HG03442 (cell line): Measurements from ENCODE around the gene SLC22A3.
"Not testable (repeated sequence)": the region's sequence is repeated elsewhere in the genome, so short reads cannot be mapped to it uniquely, and the experiment has no call there.

Experiments
- ATAC-seq: cut with Tn5 transposase; IDR thresholded peaks from one replicate; pipeline ENCODE4 v1.9.1; 2021; ENCODE audit warnings: mild to moderate bottlenecking, moderate library complexity; ENCODE audit not compliant: unreplicated experiment

The SLC22A3 gene

GRCh38 chr6:160437154-160437553 is 89.0 kb downstream of the SLC22A3 start:
- ATAC-seq: no peak

GRCh38 chr6:160437775-160438174 is 89.6 kb downstream of the SLC22A3 start:
- no peak for ATAC-seq

GRCh38 chr6:160438481-160438880 is 90.3 kb downstream of the SLC22A3 start:
- ATAC-seq: no peak

DNA sequence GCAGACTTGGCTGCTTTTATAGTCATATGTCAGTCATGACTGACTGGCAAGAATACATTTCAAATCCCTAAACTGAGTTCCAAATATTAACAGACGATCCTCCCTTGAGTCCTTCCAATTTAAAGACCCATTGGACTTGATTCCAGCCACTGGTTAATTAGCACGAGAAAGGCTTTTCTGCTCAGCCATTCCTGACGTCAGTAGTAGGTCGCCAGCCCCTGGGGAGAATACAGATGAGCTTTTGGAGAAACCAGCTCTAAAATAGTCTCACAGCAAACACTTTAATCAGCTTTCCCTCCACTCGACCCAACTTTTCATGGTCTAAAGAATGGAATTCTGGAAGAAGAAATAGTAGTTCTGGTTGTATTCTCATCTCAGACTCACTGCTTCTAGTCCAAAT is 91.6 kb downstream of the SLC22A3 start:
- ATAC-seq: no peak

DNA sequence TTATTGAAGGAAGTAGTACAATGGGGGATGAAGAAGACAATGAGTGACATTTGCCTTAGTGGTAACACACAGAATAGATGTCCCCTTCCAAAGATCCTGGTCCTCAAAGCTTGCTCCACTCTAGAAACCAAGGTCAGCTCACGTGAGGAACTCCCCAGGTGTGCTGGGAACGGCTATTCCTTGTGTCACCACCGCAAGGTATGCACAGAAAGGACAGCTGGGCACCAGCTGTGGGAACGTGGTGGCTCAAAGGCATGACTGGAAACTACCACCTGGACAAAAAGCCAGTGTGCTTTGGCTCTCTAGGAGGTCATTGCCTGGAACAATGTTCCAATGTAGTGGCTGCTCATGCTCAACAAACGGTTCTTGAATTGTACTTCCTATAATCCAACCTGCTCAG is 94.0 kb downstream of the SLC22A3 start:
- ATAC-seq: no peak

GRCh38 chr6:160445130-160445529 is 97.0 kb downstream of the SLC22A3 start:
- no peak for ATAC-seq

DNA sequence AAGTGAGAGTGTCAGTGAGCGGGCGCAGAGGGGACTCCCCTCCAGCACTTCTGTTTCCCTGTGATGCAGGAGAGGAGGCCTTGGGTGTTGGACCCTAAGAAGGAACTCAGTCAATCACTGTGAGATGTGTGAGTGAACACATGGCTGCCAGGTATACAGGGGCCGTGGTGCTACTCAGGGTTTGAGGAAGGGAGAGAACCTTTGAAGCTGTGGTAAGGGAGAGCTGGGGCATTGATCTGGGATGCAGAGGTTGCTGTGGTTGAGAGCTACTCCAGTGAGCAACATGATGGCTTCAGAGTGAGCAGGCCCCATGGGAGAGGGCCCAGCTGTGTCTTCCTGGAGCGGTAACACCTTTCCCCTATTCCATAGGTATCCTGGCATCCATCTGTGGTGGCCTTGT is 99.2 kb downstream of the SLC22A3 start:
- ATAC-seq: no peak

DNA sequence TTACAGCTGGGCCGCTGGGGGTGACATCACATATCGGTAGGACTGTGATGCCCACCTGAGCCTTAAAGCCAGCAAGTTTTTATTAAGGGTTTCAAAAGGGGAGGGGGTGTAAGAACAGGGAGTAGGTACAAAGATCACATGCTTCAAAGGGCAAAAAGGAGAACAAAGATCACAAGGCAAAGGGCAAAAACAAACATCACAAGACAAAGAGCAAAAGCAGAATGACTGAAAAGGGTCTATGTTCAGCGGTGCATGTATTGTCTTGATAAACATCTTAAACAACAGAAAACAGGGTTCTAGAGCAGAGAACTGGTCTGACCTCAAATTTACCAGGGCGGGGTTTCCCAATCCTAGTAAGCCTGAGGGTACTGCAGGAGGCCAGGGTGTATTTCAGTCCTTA is 101.6 kb downstream of the SLC22A3 start:
- ATAC-seq: not testable (repeated sequence)

- no peak for ATAC-seq
Observed at GRCh38 chr6:160450849-160451248, 102.7 kb downstream of the SLC22A3 start.

DNA sequence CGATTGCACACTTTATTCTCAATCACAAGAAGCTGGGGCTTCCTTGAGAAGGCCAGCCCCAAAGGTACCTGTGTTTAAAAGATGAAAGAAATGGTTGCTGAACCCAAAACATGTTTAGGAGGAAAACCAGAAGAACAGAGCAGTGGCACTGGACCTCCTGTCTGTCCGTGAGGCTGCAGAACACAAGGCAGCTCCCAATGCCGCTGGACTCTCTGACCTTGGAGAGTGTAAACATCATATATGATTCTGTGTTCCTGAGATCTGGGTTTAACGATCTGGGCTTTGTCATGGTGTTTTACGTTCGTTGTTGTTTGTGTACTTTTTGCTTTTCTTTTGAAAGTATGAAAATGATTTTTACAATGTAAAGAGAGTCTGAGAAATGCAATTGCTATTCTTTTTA is 106.1 kb downstream of the SLC22A3 start:
- no peak for ATAC-seq

DNA sequence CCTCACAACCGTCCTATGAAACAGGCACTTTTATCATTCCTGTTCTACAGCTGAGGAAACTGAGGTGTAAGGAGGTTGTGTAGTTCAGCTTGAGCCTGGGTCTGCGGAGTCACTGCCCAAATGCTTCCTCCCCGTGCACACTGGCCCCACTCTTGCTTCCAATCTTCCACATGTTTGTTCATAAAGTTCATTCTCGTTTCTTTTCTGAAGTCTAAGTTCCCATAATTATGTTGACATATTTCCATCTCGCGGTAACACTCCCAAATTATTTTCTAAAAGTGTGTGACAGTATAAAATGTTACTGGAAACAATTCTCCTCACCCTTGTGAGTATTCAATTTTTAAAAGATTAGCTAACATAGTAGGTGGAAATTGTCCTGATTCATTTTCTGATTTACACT is 106.9 kb downstream of the SLC22A3 start:
- no peak for ATAC-seq

DNA sequence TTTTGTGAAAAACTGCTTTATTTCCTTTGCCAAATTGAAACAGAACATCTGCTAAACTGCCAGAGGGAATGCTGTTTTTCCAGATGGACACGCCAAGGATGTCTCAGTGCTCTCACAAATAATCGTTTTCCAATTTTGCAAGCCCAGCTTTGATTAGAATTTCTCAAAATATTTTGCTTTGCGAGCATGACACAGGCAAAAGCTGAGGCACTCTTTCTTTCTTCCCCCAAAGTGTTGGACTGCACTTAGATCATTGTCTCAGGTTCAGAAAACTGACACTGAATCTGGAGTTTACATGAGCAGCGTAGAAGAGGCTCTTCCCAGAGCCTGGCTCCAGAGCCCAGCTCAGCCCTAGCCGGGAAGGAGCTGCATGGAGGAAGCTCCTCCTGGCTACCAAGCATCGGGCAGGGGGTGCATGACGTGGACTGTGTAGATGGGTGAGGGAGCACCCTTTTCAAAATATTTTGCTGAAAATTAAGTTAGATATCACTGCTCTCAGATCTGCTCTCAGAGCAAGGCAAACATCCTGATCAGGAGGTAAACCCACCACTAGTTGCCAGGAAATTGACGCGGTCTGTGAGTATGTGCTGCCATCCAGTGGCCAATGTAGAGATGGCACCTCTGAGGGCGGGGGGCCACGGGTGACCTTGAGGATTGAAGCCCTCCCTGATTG is 107.5 kb downstream of the SLC22A3 start:
- ATAC-seq: peak; percentile 76

DNA sequence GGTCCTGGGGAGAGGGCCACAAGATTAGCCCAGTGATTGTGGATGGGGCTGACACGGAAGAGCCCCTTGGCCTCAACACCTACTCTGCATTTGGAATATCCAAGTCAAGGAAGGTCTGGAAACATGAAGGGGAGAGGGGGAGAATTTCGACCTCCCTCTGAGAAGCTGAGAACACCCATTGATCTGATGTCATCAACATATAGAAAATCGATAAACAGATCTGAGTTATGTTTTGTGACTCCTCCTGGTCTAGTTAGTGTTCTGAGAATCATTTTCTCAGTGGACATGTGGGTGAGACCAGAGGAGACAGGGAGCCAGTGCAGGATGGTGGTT is 108.0 kb downstream of the SLC22A3 start:
- ATAC-seq: no peak

DNA sequence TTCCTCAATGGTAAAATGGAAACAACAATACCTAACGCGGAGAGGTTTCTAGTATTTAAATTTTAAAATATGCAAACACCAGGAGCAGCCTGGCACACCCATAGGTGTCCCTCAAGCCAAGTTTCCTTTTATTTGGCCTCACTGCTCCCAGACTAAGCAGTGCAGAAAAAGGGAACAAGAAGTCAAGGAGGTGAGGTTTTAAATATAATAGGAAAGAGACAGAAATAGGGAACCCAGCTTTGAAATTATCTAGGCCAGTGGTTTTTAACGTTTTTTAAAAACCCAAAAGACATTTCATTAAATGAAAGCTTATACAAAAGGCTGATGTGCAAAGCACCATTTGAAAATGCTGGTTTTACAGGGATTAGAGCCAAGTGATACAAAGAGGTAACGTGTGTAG is 109.6 kb downstream of the SLC22A3 start:
- ATAC-seq: no peak

- no peak for ATAC-seq
Observed at GRCh38 chr6:160461641-160462040, 113.5 kb downstream of the SLC22A3 start.

- ATAC-seq: peak; percentile 14
Observed at GRCh38 chr6:160462116-160462515, 113.9 kb downstream of the SLC22A3 start.

DNA sequence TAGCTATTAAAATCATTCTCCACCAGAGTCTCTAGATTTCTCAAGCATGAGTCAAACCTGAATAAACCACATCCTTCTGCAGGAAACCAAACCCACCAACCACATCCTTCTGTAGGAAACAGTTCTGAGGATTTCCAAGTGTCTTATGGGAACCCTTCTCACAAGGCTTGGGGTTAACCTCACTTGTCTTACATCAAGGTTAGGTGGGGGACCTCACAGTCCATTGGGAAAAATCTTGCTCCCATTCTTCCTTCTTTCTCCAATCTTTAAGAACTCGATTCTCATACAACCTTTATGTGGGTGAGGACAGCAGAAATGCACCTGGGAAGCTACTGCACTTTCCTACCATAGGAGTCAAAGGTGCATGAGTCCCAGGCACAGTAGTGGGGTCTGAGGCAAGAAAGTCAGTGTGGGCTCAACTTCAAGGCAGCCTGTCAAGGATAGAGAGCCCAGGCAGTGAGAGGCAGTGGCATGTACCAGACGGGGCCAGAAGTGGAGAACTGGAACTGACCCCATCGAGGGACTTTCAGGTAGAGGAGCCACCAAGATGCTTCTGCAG is 114.5 kb downstream of the SLC22A3 start:
- ATAC-seq: peak; percentile 97

- ATAC-seq: no peak
Observed at GRCh38 chr6:160464744-160465143, 116.6 kb downstream of the SLC22A3 start.

DNA sequence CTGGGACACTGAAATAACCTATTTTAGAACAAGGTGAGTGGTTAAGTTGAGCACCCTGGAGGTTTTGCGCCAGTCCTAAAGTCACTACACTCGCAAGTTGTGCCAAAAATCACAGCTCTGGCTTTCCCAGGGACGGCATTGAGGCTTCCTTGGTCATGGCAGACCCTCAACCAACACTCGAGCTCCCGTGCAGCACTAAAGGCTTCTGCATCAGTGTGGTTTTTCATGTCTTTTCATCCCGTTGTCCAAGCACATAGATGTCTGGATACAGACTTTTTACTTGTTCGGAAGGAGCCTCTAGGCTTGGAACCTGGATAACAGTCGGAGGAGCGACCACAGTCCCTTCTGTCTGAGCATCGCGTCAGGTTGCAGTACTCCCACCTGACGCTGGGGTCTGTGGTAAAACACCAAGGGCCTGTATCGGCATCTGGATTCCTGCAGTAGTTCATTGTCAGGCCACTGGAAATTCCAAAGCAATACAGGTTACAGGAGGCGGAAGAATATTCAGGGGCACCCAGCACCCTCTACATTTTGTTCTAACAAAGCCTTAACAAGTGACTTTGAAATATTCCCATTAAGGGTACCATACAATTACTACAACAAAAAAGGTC is 119.2 kb downstream of the SLC22A3 start:
- ATAC-seq: not testable (repeated sequence)

GRCh38 chr6:160469153-160469552 is 121.0 kb downstream of the SLC22A3 start:
- no peak for ATAC-seq

DNA sequence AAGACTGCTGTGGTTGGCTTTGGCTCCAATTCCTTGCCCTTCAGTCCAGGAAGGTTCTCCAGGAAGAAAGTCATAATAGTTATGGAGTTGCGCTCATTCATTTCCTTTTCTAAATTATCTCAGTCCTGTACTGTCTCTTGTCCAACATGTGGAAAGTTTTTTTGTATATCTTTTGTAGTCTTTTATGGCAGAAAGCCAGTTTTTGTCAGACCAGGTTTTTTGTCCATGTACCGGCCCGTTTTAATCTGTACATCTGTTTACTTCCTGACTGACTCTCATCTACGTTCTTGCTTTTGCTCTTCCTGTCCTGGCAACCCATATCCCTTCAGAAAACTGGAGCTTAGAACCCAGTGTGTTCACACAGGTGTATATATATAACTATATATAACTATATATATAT is 127.9 kb downstream of the SLC22A3 start:
- ATAC-seq: not testable (repeated sequence)

DNA sequence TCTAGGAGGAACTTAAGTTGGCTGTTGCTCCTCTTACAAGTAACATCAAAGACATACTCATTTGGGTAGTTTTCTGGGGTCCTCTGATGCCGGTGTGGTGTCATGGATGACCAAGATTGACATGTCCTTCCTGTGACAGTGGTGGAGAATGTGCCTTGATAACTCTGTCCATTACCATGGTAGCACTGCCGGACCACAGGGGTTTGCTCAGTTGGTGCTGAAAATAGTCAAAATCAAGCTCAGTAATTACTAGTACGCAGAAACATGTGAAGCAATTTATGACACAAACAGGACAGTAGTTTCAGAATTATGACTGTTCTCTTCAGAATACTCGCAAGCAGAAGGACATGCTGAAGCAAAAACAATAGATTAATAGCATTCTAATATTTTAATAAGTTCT is 128.9 kb downstream of the SLC22A3 start:
- ATAC-seq: not testable (repeated sequence)

- ATAC-seq: no peak
Observed at GRCh38 chr6:160477901-160478300, 129.7 kb downstream of the SLC22A3 start.
